K562 (cell line): ENCODE data around the gene CLTB.

Source experiments
- BMI1 ChIP-seq: fragments of 150-350 bp; IDR thresholded peaks from 2 replicates; pipeline ENCODE4 v1.6.1; 2014; ENCODE audit warnings: low read length
- CBX8 ChIP-seq: fragments of 200-600 bp; sonication (generic); IDR thresholded peaks from 2 replicates; pipeline ENCODE4 v1.6.1; 2012; ENCODE audit warnings: borderline replicate concordance, mixed run types, low read depth, mild to moderate bottlenecking, moderate library complexity, mixed read lengths, low read length, control low read depth, inconsistent platforms; ENCODE audit not compliant: poor library complexity, severe bottlenecking; ENCODE audit errors: extremely low read depth
- EZH2 ChIP-seq: IDR thresholded peaks from 2 replicates; pipeline ENCODE4 v1.6.1; 2012; ENCODE audit warnings: low read depth, mild to moderate bottlenecking, inconsistent platforms, low read length, borderline replicate concordance
- GABPA ChIP-seq: fragments of 200-800 bp; sonication (Bioruptor generic); conservative IDR thresholded peaks from 2 replicates; pipeline ENCODE4 v1.6.1; 2016; ENCODE audit warnings: low read depth, missing genetic modification characterization, missing compliant biosample characterization
- POLR2A ChIP-seq: fragments of 450-650 bp; conservative IDR thresholded peaks from 2 replicates; pipeline ENCODE4 v1.6.1; 2016
- RHOXF2B ChIP-seq: fragments of 250-450 bp; sonication (Bioruptor Pico); conservative IDR thresholded peaks from 2 replicates; pipeline ENCODE4 v1.5.1; 2021

DNA sequence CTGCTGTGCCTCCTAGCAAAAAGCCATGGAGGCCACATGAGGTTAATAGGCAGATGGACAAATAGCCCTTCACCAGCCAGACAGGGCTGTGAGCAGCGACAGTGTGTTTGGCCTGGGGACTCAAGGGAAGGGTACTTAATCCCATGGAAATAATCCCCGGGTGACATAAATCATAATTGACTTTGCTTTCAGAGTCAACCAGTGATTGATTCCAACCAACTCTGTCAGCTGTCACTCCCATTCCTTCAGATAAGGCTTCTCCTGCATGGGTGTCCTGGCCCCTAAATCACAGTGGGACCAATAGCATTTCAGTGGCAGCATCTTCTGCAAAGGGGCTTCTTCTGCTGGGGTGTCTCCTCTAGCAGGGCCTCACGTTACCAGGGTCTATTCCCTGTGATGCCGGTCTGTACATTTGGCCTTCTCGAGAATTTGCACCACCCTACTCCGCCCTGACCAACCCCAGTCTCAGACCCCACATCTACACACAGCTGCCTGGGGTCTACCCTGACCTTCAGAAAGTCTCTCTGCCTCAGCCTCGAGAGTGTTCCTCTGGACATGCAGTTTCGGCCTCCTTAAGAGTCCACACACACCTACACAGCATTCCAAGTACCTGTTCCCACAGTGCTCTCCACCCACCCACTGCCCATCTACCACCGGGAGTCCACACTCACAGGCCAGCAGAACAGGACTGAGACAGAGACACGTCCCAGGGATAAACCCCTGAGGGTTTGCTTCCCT, 3.7 kb downstream of the CLTB start:
- TF ChIP-seq RHOXF2B = no peak
- no peak for TF ChIP-seq CBX8
- TF ChIP-seq POLR2A = no peak
- TF ChIP-seq EZH2 = no peak
- TF ChIP-seq GABPA = no peak
- no peak for TF ChIP-seq BMI1
